CD4-positive, alpha-beta T cell (primary cell): ENCODE measurements around the gene PNPLA3. TPM values are rescaled to one million over a fixed set of nuclear protein-coding genes. Genes with fewer than 3 reads are reported as not detected.

Experiments
- ATAC-seq: fragments of 200-7000 bp; cut with Tn5 transposase; one replicate; pipeline ENCODE4 v1.10.0; 2022; ENCODE audit warnings: mild to moderate bottlenecking; ENCODE audit not compliant: poor library complexity
- CTCF ChIA-PET: fragments of 350-600 bp; sonication (Branson Sonifier 250); formaldehyde crosslinking; loops from one replicate; lab custom pipeline; 2021; ENCODE audit warnings: antibody characterized with exemption, inconsistent platforms; lab: Charles Lee
- POLR2A ChIA-PET: fragments of 350-600 bp; sonication (Branson Sonifier 250); formaldehyde crosslinking; loops from one replicate; lab custom pipeline; 2021; ENCODE audit warnings: antibody characterized with exemption, inconsistent platforms; lab: Charles Lee
- DNase-seq, 14 experiments: peaks; one replicate each; pipeline ENCODE4 v3.0.0-alpha.2; 2013 to 2020; ENCODE audit warnings: mixed read lengths in 2 of 14
- H3K27ac ChIP-seq, 2 donors: one replicate each; pipeline versions ENCODE4 v1.5.1 to v1.7.0; 2013; ENCODE audit warnings: low read length in 2 of 2, low read depth in 1 of 2, mild to moderate bottlenecking in 1 of 2
- H3K27me3 ChIP-seq, 2 experiments: 1 replicate in 1 of 2; 2 replicates in 1 of 2; pipeline versions ENCODE4 v1.6.1 to v1.7.0; 2013; ENCODE audit warnings: low read length in 2 of 2, control low read depth in 1 of 2, mild to moderate bottlenecking in 1 of 2, moderate library complexity in 1 of 2; ENCODE audit not compliant: insufficient read depth in 2 of 2, control insufficient read depth in 1 of 2
- H3K36me3 ChIP-seq: one replicate; pipeline ENCODE4 v1.6.1; 2013; ENCODE audit warnings: low read length, control low read depth; ENCODE audit not compliant: insufficient read depth
- H3K4me1 ChIP-seq: one replicate; pipeline ENCODE4 v1.6.1; 2013; ENCODE audit warnings: low read length, control low read depth; ENCODE audit not compliant: insufficient read depth
- H3K4me3 ChIP-seq: one replicate; pipeline ENCODE4 v1.5.1; 2013; ENCODE audit warnings: mild to moderate bottlenecking, low read length, moderate library complexity
- H3K9me3 ChIP-seq, 2 experiments: 1 replicate in 1 of 2; 2 replicates in 1 of 2; pipeline versions ENCODE4 v1.6.1 to v1.7.0; 2013; ENCODE audit warnings: low read length in 2 of 2, mild to moderate bottlenecking in 2 of 2, control low read depth in 1 of 2, moderate library complexity in 1 of 2; ENCODE audit not compliant: control insufficient read depth in 1 of 2, insufficient read depth in 1 of 2
- H3K27ac Mint-ChIP-seq: one replicate; pipeline ENCODE4 v1.8.0; 2020; ENCODE audit warnings: mixed read lengths
- H3K27me3 Mint-ChIP-seq: one replicate; pipeline ENCODE4 v1.8.0; 2021; ENCODE audit warnings: mixed read lengths
- H3K36me3 Mint-ChIP-seq: one replicate; pipeline ENCODE4 v1.8.0; 2021; ENCODE audit warnings: low read depth, mixed read lengths
- H3K4me1 Mint-ChIP-seq: one replicate; pipeline ENCODE4 v1.8.0; 2021; ENCODE audit warnings: low read depth, mixed read lengths
- H3K4me3 Mint-ChIP-seq: one replicate; pipeline ENCODE4 v1.8.0; 2020; ENCODE audit warnings: mild to moderate bottlenecking, mixed read lengths
- H3K9me3 Mint-ChIP-seq: one replicate; pipeline ENCODE4 v1.8.0; 2020; ENCODE audit warnings: mixed read lengths
- intact Hi-C, 2 experiments: fragments of 100-400 bp; cut with DNase I in 1 of 2; cut with micrococcal nuclease in 1 of 2; formaldehyde crosslinking; loops; one replicate each; pipeline versions ENCODE4 v1.15.1 to v1.9.0; 2023 to 2025; cut with DNase I, micrococcal nuclease
- total RNA-seq, 174 experiments: library from RNA in 2 of 174; stranded (reverse) in 2 of 174; gene quantifications; one replicate each; pipeline ENCODE4 v1.2.3 and lab custom pipeline; 2021 to 2026
- TF ChIP-seq, protein P1 (sequence below): fragments of 200-600 bp; IDR thresholded peaks from one replicate; pipeline ENCODE4 v1.8.0; 2022; ENCODE audit warnings: antibody characterized with exemption, mild to moderate bottlenecking

PNPLA3 gene
- total RNA-seq, 2 experiments from 2014 or later: not detected

DNA sequence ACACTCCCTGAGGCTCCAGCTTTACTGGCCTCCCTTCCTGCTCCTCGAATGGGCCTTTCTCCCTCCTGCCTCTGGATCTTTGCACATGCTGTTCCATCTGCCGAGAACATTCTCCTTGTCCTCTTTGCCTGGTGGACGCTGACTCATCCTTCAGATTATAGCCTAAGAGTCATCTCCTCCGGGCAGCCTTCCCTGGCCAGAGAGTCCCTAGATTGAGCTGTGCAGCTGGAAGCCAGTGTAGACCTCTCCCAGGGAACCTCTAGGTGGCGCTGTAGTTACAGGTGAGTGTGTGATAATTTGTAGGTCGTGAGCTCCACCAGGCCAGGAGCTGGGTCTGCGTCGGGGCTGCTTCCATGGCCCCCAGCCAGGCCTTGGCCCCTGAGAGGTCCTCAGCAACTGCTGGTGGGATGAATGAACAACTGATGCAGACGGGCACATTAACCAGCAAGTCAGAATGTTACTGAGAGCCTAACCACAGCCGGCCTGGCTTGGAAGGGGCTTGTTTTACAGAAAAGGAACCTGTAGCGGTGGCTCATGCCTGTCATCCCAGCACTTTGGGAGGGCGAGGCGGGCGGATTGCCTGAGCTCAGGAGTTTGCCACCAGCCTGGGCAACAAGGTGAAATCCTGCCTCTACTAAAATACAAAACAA, 40.5 kb upstream of the PNPLA3 start:
- Mint-ChIP-seq H3K4me1 (no peaks in the 10 kb centered on the region), H3K4me3 (no peak overlapping the region), H3K9me3 (no peaks in the 10 kb centered on the region), H3K27me3 (peaks cover 28% of the 10 kb centered on the region), H3K27ac (no peak overlapping the region), H3K36me3 (no peaks in the 10 kb centered on the region)
- TF ChIP-seq, protein P1, sequence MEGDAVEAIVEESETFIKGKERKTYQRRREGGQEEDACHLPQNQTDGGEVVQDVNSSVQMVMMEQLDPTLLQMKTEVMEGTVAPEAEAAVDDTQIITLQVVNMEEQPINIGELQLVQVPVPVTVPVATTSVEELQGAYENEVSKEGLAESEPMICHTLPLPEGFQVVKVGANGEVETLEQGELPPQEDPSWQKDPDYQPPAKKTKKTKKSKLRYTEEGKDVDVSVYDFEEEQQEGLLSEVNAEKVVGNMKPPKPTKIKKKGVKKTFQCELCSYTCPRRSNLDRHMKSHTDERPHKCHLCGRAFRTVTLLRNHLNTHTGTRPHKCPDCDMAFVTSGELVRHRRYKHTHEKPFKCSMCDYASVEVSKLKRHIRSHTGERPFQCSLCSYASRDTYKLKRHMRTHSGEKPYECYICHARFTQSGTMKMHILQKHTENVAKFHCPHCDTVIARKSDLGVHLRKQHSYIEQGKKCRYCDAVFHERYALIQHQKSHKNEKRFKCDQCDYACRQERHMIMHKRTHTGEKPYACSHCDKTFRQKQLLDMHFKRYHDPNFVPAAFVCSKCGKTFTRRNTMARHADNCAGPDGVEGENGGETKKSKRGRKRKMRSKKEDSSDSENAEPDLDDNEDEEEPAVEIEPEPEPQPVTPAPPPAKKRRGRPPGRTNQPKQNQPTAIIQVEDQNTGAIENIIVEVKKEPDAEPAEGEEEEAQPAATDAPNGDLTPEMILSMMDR: peak; percentile 45
- H3K36me3 ChIP-seq: no peaks in the 10 kb centered on the region
- no peak overlapping the region for H3K4me3 ChIP-seq
- intact Hi-C loops: loop anchor here in 1 of 2 experiments (10.0 kb wide), 1 partner anchor 742 kb away; no protein-coding TSS in a partner anchor
- H3K27me3 ChIP-seq: peaks cover 9 to 14% of the 10 kb centered on the region in 2 experiments
- H3K4me1 ChIP-seq: peaks cover 3% of the 10 kb centered on the region
- no peak overlapping the region for H3K27ac ChIP-seq
- ATAC-seq (peak; percentile 37), DNase-seq (peak in 11 of 14 experiments; percentile 7 to 69 (median 25))
- ChIA-PET CTCF (interaction anchor here (1.3 kb wide), 1 partner anchor 63 kb away, joined by 13 read pairs; no protein-coding TSS in a partner anchor), POLR2A (no interaction called here)
- peaks cover 0 to 4% of the 10 kb centered on the region in 2 experiments for H3K9me3 ChIP-seq

DNA sequence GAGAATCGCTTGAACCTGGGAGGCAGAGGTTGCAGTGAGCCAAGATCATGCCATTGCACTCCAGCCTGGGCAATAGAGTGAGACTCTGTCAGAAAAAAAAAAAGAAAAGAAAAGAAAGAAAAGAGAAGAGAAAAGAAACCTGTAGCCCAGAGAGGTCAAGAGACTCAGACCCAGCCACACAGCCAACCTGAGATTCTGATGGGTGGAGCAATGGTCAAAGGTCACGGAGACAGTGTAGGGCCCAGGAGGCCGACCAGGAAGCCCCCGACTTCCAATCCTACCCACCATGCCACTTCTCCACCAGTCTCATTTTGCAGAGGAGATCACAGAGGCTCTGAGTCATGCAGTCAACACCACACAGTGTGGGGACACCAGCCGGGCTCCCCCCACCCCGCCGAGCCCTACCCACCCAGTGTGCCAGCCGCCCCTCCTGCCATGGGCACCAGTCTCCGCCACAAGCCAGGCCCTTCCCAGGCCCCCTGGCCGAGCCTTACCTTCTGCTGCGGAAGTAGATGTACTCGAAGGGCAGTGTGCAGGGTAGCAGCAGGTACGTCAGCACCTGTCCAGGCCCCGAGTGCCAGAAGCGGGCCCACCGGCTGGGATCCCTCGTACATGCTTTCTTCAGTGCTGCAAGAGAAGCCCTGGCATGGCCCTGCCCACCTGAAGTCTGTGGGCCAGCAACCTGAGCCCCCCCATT, 39.7 kb upstream of the PNPLA3 start:
- intact Hi-C loops: loop anchor here in 1 of 2 experiments (10.0 kb wide), 1 partner anchor 741 kb away; no protein-coding TSS in a partner anchor
- H3K4me1 ChIP-seq: peaks cover 3% of the 10 kb centered on the region
- Mint-ChIP-seq H3K36me3 (no peaks in the 10 kb centered on the region), H3K9me3 (no peaks in the 10 kb centered on the region), H3K4me3 (no peak overlapping the region), H3K27me3 (peaks cover 30% of the 10 kb centered on the region), H3K27ac (no peak overlapping the region), H3K4me1 (no peaks in the 10 kb centered on the region)
- ATAC-seq: no peak
- no peak for DNase-seq
- no peaks in the 10 kb centered on the region for H3K36me3 ChIP-seq
- no peak overlapping the region for H3K4me3 ChIP-seq
- peaks cover 9 to 12% of the 10 kb centered on the region in 2 experiments for H3K27me3 ChIP-seq
- ChIA-PET POLR2A (no interaction called here), CTCF (interaction anchor here (1.3 kb wide), 1 partner anchor 62 kb away, joined by 13 read pairs; no protein-coding TSS in a partner anchor)
- TF ChIP-seq, protein P1: no peak
- H3K27ac ChIP-seq: no peak overlapping the region
- H3K9me3 ChIP-seq: peaks cover 0 to 5% of the 10 kb centered on the region in 2 experiments

DNA sequence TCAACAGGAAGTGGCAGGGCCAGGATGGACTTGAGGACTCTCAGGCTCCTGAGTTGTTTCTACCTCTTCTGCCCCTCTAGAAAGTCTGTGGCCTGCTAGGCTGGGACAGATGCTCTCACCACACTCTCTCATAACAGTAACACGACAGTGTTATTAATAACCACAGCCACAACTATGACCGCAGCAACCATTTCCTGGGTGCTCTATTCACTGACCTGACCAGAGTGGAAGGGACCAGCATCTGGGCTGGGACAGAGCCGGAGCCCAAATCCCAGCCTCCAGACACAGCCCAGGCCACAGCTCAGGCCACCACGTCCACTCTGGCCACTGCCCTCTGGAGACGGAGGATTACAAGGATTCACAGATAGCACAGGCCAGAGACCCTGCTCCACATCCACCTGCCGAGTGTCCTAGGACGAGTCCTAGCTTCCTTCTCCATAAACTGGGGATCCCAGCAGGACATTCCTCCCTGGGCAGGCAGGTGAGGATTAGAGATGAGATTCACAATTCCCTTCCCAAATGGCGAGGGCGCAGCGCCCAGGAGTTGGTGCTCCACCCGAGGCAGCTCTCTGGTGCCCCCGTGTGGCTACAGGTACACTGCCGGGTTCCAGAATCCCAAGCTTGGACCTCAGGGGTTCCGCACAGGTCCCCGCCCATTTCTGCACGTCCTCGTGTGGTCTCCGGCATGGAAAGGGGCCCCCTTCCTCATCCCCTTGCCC, 38.8 kb upstream of the PNPLA3 start:
- intact Hi-C loops: loop anchor here in 1 of 2 experiments (10.0 kb wide), 1 partner anchor 740 kb away; no protein-coding TSS in a partner anchor
- H3K4me1 Mint-ChIP-seq: no peaks in the 10 kb centered on the region
- ATAC-seq: no peak
- Histone ChIP-seq H3K36me3 (no peaks in the 10 kb centered on the region), H3K4me3 (no peak overlapping the region), H3K9me3 (peaks cover 0 to 8% of the 10 kb centered on the region in 2 experiments), H3K27me3 (peaks cover 14 to 21% of the 10 kb centered on the region in 2 experiments), H3K4me1 (peaks cover 3% of the 10 kb centered on the region), H3K27ac (no peak overlapping the region)
- H3K27me3 Mint-ChIP-seq: peaks cover 32% of the 10 kb centered on the region
- ChIA-PET POLR2A (no interaction called here), CTCF (interaction anchor here (1.0 kb wide), 1 partner anchor 17 kb away, joined by 3 read pairs; no protein-coding TSS in a partner anchor)
- H3K36me3 Mint-ChIP-seq: no peaks in the 10 kb centered on the region
- no peak overlapping the region for H3K4me3 Mint-ChIP-seq
- H3K9me3 Mint-ChIP-seq: no peaks in the 10 kb centered on the region
- peak in 12 of 14 experiments; percentile 10 to 54 (median 28) for DNase-seq
- TF ChIP-seq, protein P1: peak; percentile 62
- H3K27ac Mint-ChIP-seq: no peak overlapping the region
